OCI-LY3 (cell line): ENCODE results near the gene GNS.

ENCODE experiments used
- H2AFZ ChIP-seq: fragments of 200-600, 300-600 bp; shearing (Covaris generic); 2 replicates; pipeline ENCODE4 v1.6.0; 2014; ENCODE audit warnings: antibody characterized with exemption, low read depth, low read length
- H3K27ac ChIP-seq: fragments of 200-600, 300-600 bp; sonication (generic); 2 replicates; pipeline ENCODE4 v1.5.1; 2014; ENCODE audit warnings: mild to moderate bottlenecking, low read length, moderate library complexity, mixed read lengths
- H3K27me3 ChIP-seq: fragments of 200-600, 300-600 bp; sonication (generic); 2 replicates; pipeline ENCODE4 v1.6.1; 2014; ENCODE audit warnings: low read depth, low read length, mixed read lengths
- H3K36me3 ChIP-seq: fragments of 200-600, 300-600 bp; sonication (generic); replicated peaks from 2 replicates; pipeline ENCODE3; 2014; ENCODE audit warnings: low read depth, low read length, mixed read lengths
- H3K4me1 ChIP-seq: fragments of 300-600, 200-600 bp; sonication (generic); 2 replicates; pipeline ENCODE4 v1.6.1; 2014; ENCODE audit warnings: low read length, mixed read lengths
- H3K4me2 ChIP-seq: fragments of 200-600, 300-600 bp; sonication (generic); 2 replicates; pipeline ENCODE4 v1.6.1; 2014; ENCODE audit warnings: low read length, mixed read lengths
- H3K4me3 ChIP-seq: fragments of 300-600, 200-600 bp; sonication (generic); 2 replicates; pipeline ENCODE4 v1.5.1; 2014; ENCODE audit warnings: antibody characterized with exemption, mild to moderate bottlenecking, low read length, moderate library complexity
- H3K79me2 ChIP-seq: fragments of 300-600, 200-600 bp; shearing (Covaris generic); 2 replicates; pipeline ENCODE4 v1.6.1; 2014; ENCODE audit warnings: mild to moderate bottlenecking, low read length, mixed read lengths
- H3K9ac ChIP-seq: fragments of 300-600, 200-600 bp; shearing (Covaris generic); 2 replicates; pipeline ENCODE4 v1.6.0; 2014; ENCODE audit warnings: mild to moderate bottlenecking, low read length, moderate library complexity
- H3K9me3 ChIP-seq: fragments of 200-600, 300-600 bp; shearing (Covaris generic); 2 replicates; pipeline ENCODE4 v1.6.1; 2014; ENCODE audit warnings: low read length, mixed read lengths; ENCODE audit not compliant: insufficient read depth
- H4K20me1 ChIP-seq: fragments of 200-600, 300-600 bp; sonication (generic); 2 replicates; pipeline ENCODE4 v1.6.1; 2016; ENCODE audit warnings: low read length, mixed read lengths; ENCODE audit not compliant: insufficient read depth
- CTCF ChIP-seq: fragments of 200-600, 300-600 bp; sonication (generic); IDR thresholded peaks from 2 replicates; pipeline ENCODE4 v1.5.1; 2014; ENCODE audit warnings: antibody characterized with exemption, low read length, low read depth
- EZH2phosphoT487 ChIP-seq: fragments of 200-600 bp; shearing (Covaris generic); IDR thresholded peaks from 2 replicates; pipeline ENCODE4 v1.6.1; 2018; ENCODE audit warnings: antibody characterized with exemption, mixed run types, low read depth

GNS gene

GRCh38 chr12:64797156-64797555 lies 38.0 kb upstream of the GNS start:
- peaks cover 39% of the 10 kb centered on the region for H3K4me1 ChIP-seq
- no peaks in the 10 kb centered on the region for H4K20me1 ChIP-seq
- no peak overlapping the region for H3K4me2 ChIP-seq
- H3K9ac ChIP-seq, result no peak overlapping the region
- no peaks in the 10 kb centered on the region for H3K79me2 ChIP-seq
- H2AFZ ChIP-seq, result no peak overlapping the region
- H3K4me3 ChIP-seq, result no peak overlapping the region
- no peaks in the 10 kb centered on the region for H3K36me3 ChIP-seq
- no peak for TF ChIP-seq EZH2phosphoT487
- TF ChIP-seq CTCF, result no peak
- no peaks in the 10 kb centered on the region for H3K27me3 ChIP-seq
- H3K27ac ChIP-seq, result no peak overlapping the region
- H3K9me3 ChIP-seq, result no peaks in the 10 kb centered on the region

DNA sequence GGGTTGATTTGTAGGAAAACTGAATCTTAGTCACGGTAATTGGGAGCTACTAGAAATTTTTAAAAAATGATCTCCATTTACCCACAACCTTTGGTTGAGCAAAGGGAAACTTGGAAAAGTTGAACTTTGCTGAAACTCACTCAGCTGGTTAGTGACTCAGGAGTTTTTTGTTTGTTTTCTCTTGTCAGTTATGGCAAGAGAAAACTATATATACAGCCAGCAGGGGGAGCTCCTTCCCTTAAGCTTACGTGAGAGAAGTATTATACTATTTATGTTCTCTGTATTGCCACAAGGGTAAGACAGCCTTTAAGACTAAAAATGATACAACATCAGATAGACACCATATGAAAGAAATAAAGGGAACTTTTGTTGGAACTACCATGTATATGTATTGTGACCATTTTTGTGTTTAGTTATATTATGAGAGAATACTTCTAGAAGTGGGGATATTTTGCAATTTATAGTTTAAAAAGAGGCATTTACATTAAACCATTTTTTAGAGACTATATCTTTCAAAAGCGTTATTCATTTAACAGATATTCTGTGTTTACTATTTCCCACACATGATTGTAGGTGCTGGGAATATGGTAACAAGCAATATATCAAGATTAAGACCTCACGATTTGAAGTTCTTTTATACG lies 37.1 kb upstream of the GNS start:
- Histone ChIP-seq H3K27me3 (no peaks in the 10 kb centered on the region), H3K9ac (0 out of 2 replicates have a peak overlapping the region, but pooled peaks have one; percentile 16), H3K4me2 (peak overlapping the region; percentile 46), H3K4me3 (peak overlapping the region; percentile 40; the same call in 1 of the 2 replicates), H2AFZ (peak overlapping the region; percentile 64), H4K20me1 (no peaks in the 10 kb centered on the region), H3K36me3 (no peaks in the 10 kb centered on the region), H3K79me2 (no peaks in the 10 kb centered on the region), H3K4me1 (peaks cover 30% of the 10 kb centered on the region), H3K27ac (no peak overlapping the region), H3K9me3 (no peaks in the 10 kb centered on the region)
- no peak for TF ChIP-seq EZH2phosphoT487
- peak; percentile 89 for TF ChIP-seq CTCF

DNA sequence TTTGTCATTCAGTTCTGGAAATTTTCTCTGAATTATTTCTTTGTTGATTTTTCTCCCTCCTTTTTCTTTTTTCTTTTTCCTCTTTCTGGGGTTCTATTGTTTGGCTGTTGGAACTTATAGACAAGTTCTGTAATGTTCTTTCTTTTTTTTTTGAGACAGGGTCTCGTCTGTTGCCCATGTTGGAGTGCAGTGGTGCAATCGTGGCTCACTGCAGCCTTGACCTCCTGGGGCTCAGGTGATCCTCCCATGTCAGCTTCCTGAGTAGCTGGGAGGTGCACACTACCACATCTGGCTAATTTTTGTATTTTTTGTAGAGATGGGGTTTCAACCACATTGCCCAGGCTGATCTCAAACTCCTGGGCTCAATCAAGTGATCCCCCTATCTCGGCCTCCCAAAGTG lies 35.1 kb upstream of the GNS start:
- H3K79me2 ChIP-seq, result no peaks in the 10 kb centered on the region
- H3K36me3 ChIP-seq, result no peaks in the 10 kb centered on the region
- H3K9ac ChIP-seq, result no peak overlapping the region
- no peak for TF ChIP-seq EZH2phosphoT487
- no peak for TF ChIP-seq CTCF
- no peak overlapping the region for H3K4me3 ChIP-seq
- no peaks in the 10 kb centered on the region for H3K27me3 ChIP-seq
- no peaks in the 10 kb centered on the region for H3K9me3 ChIP-seq
- no peak overlapping the region for H2AFZ ChIP-seq
- no peak overlapping the region for H3K4me2 ChIP-seq
- H3K4me1 ChIP-seq, result peaks cover 10% of the 10 kb centered on the region
- H3K27ac ChIP-seq, result no peak overlapping the region
- H4K20me1 ChIP-seq, result no peaks in the 10 kb centered on the region

- Histone ChIP-seq H3K27me3 (no peaks in the 10 kb centered on the region), H3K27ac (no peak overlapping the region), H2AFZ (no peak overlapping the region), H4K20me1 (no peaks in the 10 kb centered on the region), H3K9ac (no peak overlapping the region), H3K4me3 (no peak overlapping the region), H3K36me3 (no peaks in the 10 kb centered on the region), H3K9me3 (no peaks in the 10 kb centered on the region), H3K4me1 (peaks cover 6% of the 10 kb centered on the region), H3K79me2 (no peaks in the 10 kb centered on the region), H3K4me2 (no peak overlapping the region)
- no peak for TF ChIP-seq CTCF
- no peak for TF ChIP-seq EZH2phosphoT487
These were observed 34.4 kb upstream of the GNS start for GRCh38 chr12:64793610-64794009.
